Erythroblast (primary cell): ENCODE measurements around the gene ERCC3.
"Not testable (repeated sequence)": the region's sequence is repeated elsewhere in the genome, so short reads cannot be mapped to it uniquely, and the experiment has no call there.

Experiments
- DNase-seq, 2 experiments: peaks; one replicate each; lab custom pipeline; 2025; lab: John Stamatoyannopoulos, UW
- GATA1 ChIP-seq: IDR thresholded peaks from 2 replicates; pipeline ENCODE4 v1.6.1; 2011; ENCODE audit warnings: low read depth, mild to moderate bottlenecking, control low read depth, low read length, moderate library complexity
- POLR2A ChIP-seq: IDR thresholded peaks from 2 replicates; pipeline ENCODE4 v1.6.1; 2011; ENCODE audit warnings: mild to moderate bottlenecking, low read length

The ERCC3 gene

GRCh38 chr2:127259355-127259754, 34.6 kb downstream of the ERCC3 start:
- DNase-seq = no peak
- TF ChIP-seq POLR2A (no peak), GATA1 (no peak)

- TF ChIP-seq POLR2A (no peak), GATA1 (no peak)
These were observed 37.1 kb downstream of the ERCC3 start for GRCh38 chr2:127256866-127257265.

GRCh38 chr2:127256381-127256780, 37.6 kb downstream of the ERCC3 start:
- no peak for DNase-seq
- TF ChIP-seq POLR2A (no peak), GATA1 (no peak)

More at GRCh38 chr2:127256866-127257265, 37.1 kb downstream of the ERCC3 start:
- no peak for DNase-seq

GRCh38 chr2:127255721-127256120, 38.2 kb downstream of the ERCC3 start:
- TF ChIP-seq POLR2A = no peak
- no peak for TF ChIP-seq GATA1
- no peak for DNase-seq

GRCh38 chr2:127255146-127255545, 38.8 kb downstream of the ERCC3 start:
- DNase-seq = no peak
- TF ChIP-seq POLR2A (no peak), GATA1 (no peak)

GRCh38 chr2:127254386-127254981, 39.5 kb downstream of the ERCC3 start:
- no peak for TF ChIP-seq POLR2A
- no peak for TF ChIP-seq GATA1
- no peak for DNase-seq

GRCh38 chr2:127241184-127241583, 52.8 kb downstream of the ERCC3 start:
- DNase-seq = not testable (repeated sequence)

- no peak for TF ChIP-seq POLR2A
- no peak for TF ChIP-seq GATA1
- no peak for DNase-seq
These were observed 54.5 kb downstream of the ERCC3 start for GRCh38 chr2:127239395-127239794.

- not testable (repeated sequence) for DNase-seq
These were observed 56.2 kb downstream of the ERCC3 start for GRCh38 chr2:127237768-127238167.

- no peak for DNase-seq
- TF ChIP-seq POLR2A (no peak), GATA1 (no peak)
These were observed 58.8 kb downstream of the ERCC3 start for GRCh38 chr2:127235082-127235702.

GRCh38 chr2:127233710-127234109, 60.2 kb downstream of the ERCC3 start:
- TF ChIP-seq POLR2A = no peak
- TF ChIP-seq GATA1 = no peak
- no peak for DNase-seq

- no peak for TF ChIP-seq GATA1
- TF ChIP-seq POLR2A = no peak
- DNase-seq = no peak
These were observed 62.6 kb downstream of the ERCC3 start for GRCh38 chr2:127231130-127231865.

GRCh38 chr2:127229555-127229954, 64.4 kb downstream of the ERCC3 start:
- TF ChIP-seq GATA1 (no peak), POLR2A (no peak)
- DNase-seq = no peak

- DNase-seq = no peak
- no peak for TF ChIP-seq GATA1
- no peak for TF ChIP-seq POLR2A
These were observed 65.8 kb downstream of the ERCC3 start for GRCh38 chr2:127228102-127228501.

- DNase-seq = not testable (repeated sequence)
These were observed 66.7 kb downstream of the ERCC3 start for GRCh38 chr2:127227264-127227660.
